DOHH2 (cell line): Measurements from ENCODE around the gene PPIL1.

ENCODE experiments used
- H3F3A ChIP-seq: fragments of 200-600 bp; sonication (generic), shearing (Covaris generic); 2 replicates; pipeline ENCODE4 v1.6.0; 2016; ENCODE audit warnings: antibody characterized with exemption, mild to moderate bottlenecking; ENCODE audit not compliant: control insufficient read depth, insufficient read depth
- H3K27ac ChIP-seq: fragments of 200-600 bp; sonication (generic); 2 replicates; pipeline ENCODE4 v1.5.1; 2014; ENCODE audit warnings: low read depth, mild to moderate bottlenecking, low read length, moderate library complexity
- H3K27me3 ChIP-seq: fragments of 200-600 bp; sonication (generic); 2 replicates; pipeline ENCODE4 v1.6.1; 2014; ENCODE audit warnings: mild to moderate bottlenecking, low read length, mixed read lengths; ENCODE audit not compliant: control insufficient read depth
- H3K36me3 ChIP-seq: fragments of 200-600 bp; sonication (generic); 2 replicates; pipeline ENCODE4 v1.6.1; 2014; ENCODE audit warnings: mild to moderate bottlenecking, low read length, moderate library complexity, mixed read lengths; ENCODE audit not compliant: control insufficient read depth
- H3K4me1 ChIP-seq: fragments of 200-600 bp; sonication (generic); 2 replicates; pipeline ENCODE4 v1.6.1; 2014; ENCODE audit warnings: mild to moderate bottlenecking, low read length, mixed read lengths; ENCODE audit not compliant: control insufficient read depth
- H3K4me2 ChIP-seq: fragments of 200-600 bp; sonication (generic); 2 replicates; pipeline ENCODE4 v1.6.0; 2014; ENCODE audit warnings: mild to moderate bottlenecking, low read length, moderate library complexity
- H3K4me3 ChIP-seq: fragments of 200-600 bp; sonication (generic); 2 replicates; pipeline ENCODE4 v1.5.1; 2014; ENCODE audit warnings: mild to moderate bottlenecking, low read length, mixed read lengths
- H3K79me2 ChIP-seq: fragments of 200-600 bp; sonication (generic); 2 replicates; pipeline ENCODE4 v1.6.1; 2014; ENCODE audit warnings: mild to moderate bottlenecking, low read length, mixed read lengths; ENCODE audit not compliant: control insufficient read depth
- H3K9me2 ChIP-seq: fragments of 200-600 bp; sonication (generic); replicated peaks from 2 replicates; pipeline ENCODE4 v1.6.1; 2014; ENCODE audit warnings: mild to moderate bottlenecking, low read length, mixed read lengths; ENCODE audit not compliant: control insufficient read depth
- H3K9me3 ChIP-seq: fragments of 200-600 bp; sonication (generic); 2 replicates; pipeline ENCODE4 v1.6.1; 2014; ENCODE audit warnings: antibody characterized with exemption, low read length, mixed read lengths; ENCODE audit not compliant: control insufficient read depth, insufficient read depth
- H4K20me1 ChIP-seq: fragments of 200-600 bp; sonication (generic); 2 replicates; pipeline ENCODE4 v1.6.0; 2014; ENCODE audit warnings: low read depth, mild to moderate bottlenecking, antibody characterized with exemption, low read length, moderate library complexity; ENCODE audit not compliant: control insufficient read depth, insufficient read depth
- CTCF ChIP-seq: fragments of 200-600 bp; sonication (generic); IDR thresholded peaks from one replicate; pipeline ENCODE4 v1.5.1; 2014; ENCODE audit warnings: antibody characterized with exemption, mild to moderate bottlenecking, low read depth, low read length; ENCODE audit not compliant: poor library complexity, severe bottlenecking
- EZH2phosphoT487 ChIP-seq: fragments of 200-600 bp; sonication (generic); IDR thresholded peaks from 2 replicates; pipeline ENCODE4 v1.6.1; 2017; ENCODE audit warnings: borderline replicate concordance, mild to moderate bottlenecking, antibody characterized with exemption, low read length, moderate library complexity, mixed read lengths

Gene PPIL1

GRCh38 chr6:36847991-36848390 lies 26.6 kb downstream of the PPIL1 start:
- H3K4me1 ChIP-seq = no peaks in the 10 kb centered on the region
- no peaks in the 10 kb centered on the region for H3K79me2 ChIP-seq
- H3K27ac ChIP-seq = no peak overlapping the region

DNA sequence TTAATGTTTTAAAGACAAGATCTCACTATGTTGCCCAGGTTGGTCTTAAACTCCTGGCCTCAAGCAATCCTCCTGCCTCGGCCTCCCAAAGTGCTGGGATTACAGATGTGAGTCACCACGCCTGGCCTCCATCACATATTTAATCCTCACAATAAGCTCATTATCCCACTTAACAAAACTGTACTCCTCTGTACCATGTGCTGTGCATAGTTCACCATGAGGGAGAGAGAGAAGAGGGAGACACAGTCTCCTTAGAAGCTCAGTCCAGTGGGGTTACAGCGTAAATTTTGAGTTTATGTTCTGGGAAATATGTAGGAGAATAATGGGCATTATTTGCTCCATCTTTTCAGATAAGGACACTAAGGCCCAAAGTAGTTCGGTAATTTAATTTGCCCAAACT lies 27.5 kb downstream of the PPIL1 start:
- Histone ChIP-seq H3K4me2 (no peak overlapping the region), H3K4me3 (no peak overlapping the region), H4K20me1 (no peaks in the 10 kb centered on the region), H3K9me2 (no peaks in the 10 kb centered on the region), H3K27me3 (no peaks in the 10 kb centered on the region), H3F3A (no peaks in the 10 kb centered on the region), H3K27ac (no peak overlapping the region), H3K4me1 (no peaks in the 10 kb centered on the region), H3K79me2 (no peaks in the 10 kb centered on the region), H3K36me3 (peaks cover 14% of the 10 kb centered on the region), H3K9me3 (no peaks in the 10 kb centered on the region)
- no peak for TF ChIP-seq CTCF
- no peak for TF ChIP-seq EZH2phosphoT487

More at GRCh38 chr6:36847991-36848390, 26.6 kb downstream of the PPIL1 start:
- H3K9me3 ChIP-seq = no peaks in the 10 kb centered on the region
- H3K4me3 ChIP-seq = no peak overlapping the region
- no peaks in the 10 kb centered on the region for H4K20me1 ChIP-seq
- H3K4me2 ChIP-seq = no peak overlapping the region
- TF ChIP-seq CTCF (no peak), EZH2phosphoT487 (no peak)
- H3F3A ChIP-seq = no peaks in the 10 kb centered on the region
- H3K36me3 ChIP-seq = peaks cover 20% of the 10 kb centered on the region
- no peaks in the 10 kb centered on the region for H3K27me3 ChIP-seq
- no peaks in the 10 kb centered on the region for H3K9me2 ChIP-seq

- Histone ChIP-seq H3K27ac (no peak overlapping the region), H3K4me1 (peaks cover under 1% of the 10 kb centered on the region; the same call in 1 of the 2 replicates), H3K9me2 (no peaks in the 10 kb centered on the region), H3F3A (no peaks in the 10 kb centered on the region), H3K79me2 (no peaks in the 10 kb centered on the region), H3K27me3 (peaks cover 12% of the 10 kb centered on the region), H3K4me2 (no peak overlapping the region), H3K4me3 (no peak overlapping the region), H3K36me3 (no peaks in the 10 kb centered on the region; the same call in 1 of the 2 replicates), H4K20me1 (no peaks in the 10 kb centered on the region), H3K9me3 (no peaks in the 10 kb centered on the region)
- no peak for TF ChIP-seq EZH2phosphoT487
- no peak for TF ChIP-seq CTCF
Observed at GRCh38 chr6:36845233-36845632, 29.4 kb downstream of the PPIL1 start.
